Naive thymus-derived CD8-positive, alpha-beta T cell (primary cell): ENCODE measurements around the gene CCDC17. TPM values are rescaled to one million over a fixed set of nuclear protein-coding genes. Genes with fewer than 3 reads are reported as not detected.

ENCODE experiments used
- ATAC-seq, 2 donors: fragments of 150-1000 bp; cut with Tn5 transposase in 1 of 2; sonication (Bioruptor Pico), chemical (Tn5 transposase) in 1 of 2; 1 replicate in 1 of 2; 2 replicates in 1 of 2; pipeline ENCODE4 v1.10.0; 2021; ENCODE audit warnings: mild to moderate bottlenecking in 2 of 2, moderate library complexity in 2 of 2
- POLR2A ChIA-PET: fragments of 350-600 bp; sonication (Branson Sonifier 250); formaldehyde crosslinking; loops from one replicate; lab custom pipeline; 2021; ENCODE audit warnings: antibody characterized with exemption; lab: Charles Lee
- DNase-seq, 10 donors: peaks; one replicate each; pipeline versions ENCODE4 v3.0.0 to v3.0.0-alpha.2; 2020 to 2022
- H3K27ac Mint-ChIP-seq, 10 donors: one replicate each; pipeline ENCODE4 v1.8.0; 2020 to 2022; ENCODE audit warnings: mild to moderate bottlenecking in 10 of 10, mixed read lengths in 10 of 10, moderate library complexity in 4 of 10, inconsistent platforms in 1 of 10
- H3K27me3 Mint-ChIP-seq, 5 donors: one replicate each; pipeline ENCODE4 v1.8.0; 2021 to 2022; ENCODE audit warnings: mixed read lengths in 5 of 5
- H3K36me3 Mint-ChIP-seq, 3 donors: one replicate each; pipeline ENCODE4 v1.8.0; 2020 to 2022; ENCODE audit warnings: mixed read lengths in 3 of 3, mild to moderate bottlenecking in 2 of 3, inconsistent platforms in 1 of 3
- H3K4me1 Mint-ChIP-seq, 4 donors: one replicate each; pipeline ENCODE4 v1.8.0; 2021 to 2022; ENCODE audit warnings: mixed read lengths in 4 of 4
- H3K4me3 Mint-ChIP-seq, 10 donors: one replicate each; pipeline ENCODE4 v1.8.0; 2020 to 2022; ENCODE audit warnings: mild to moderate bottlenecking in 10 of 10, mixed read lengths in 10 of 10, moderate library complexity in 6 of 10, inconsistent platforms in 1 of 10
- H3K9me3 Mint-ChIP-seq, 9 donors: one replicate each; pipeline ENCODE4 v1.8.0; 2020 to 2022; ENCODE audit warnings: mixed read lengths in 9 of 9, mild to moderate bottlenecking in 3 of 9, inconsistent platforms in 1 of 9, moderate library complexity in 1 of 9
- polyA plus RNA-seq, 3 donors: library from polyadenylated mRNA; unstranded; fragments of 300-500 nt; fragmentation: Illumina TruSeq; gene quantifications; one replicate each; pipeline ENCODE4 v1.2.3, GENCODE V29; 2021
- total RNA-seq, 8 experiments: library from RNA in 2 of 8; stranded (reverse) in 2 of 8; gene quantifications; one replicate each; pipeline ENCODE4 v1.2.3 and lab custom pipeline; 2021 to 2026

The CCDC17 gene
- total and polyA plus RNA-seq, 5 experiments from 2014 or later = 0.43 to 9.4 (median 9.2) TPM; not detected in 2

- Mint-ChIP-seq H3K9me3 (no peaks in the 10 kb centered on the region), H3K27ac (peak overlapping the region in 2 of 10 donors; percentile 0 to 19), H3K4me3 (no peak overlapping the region), H3K27me3 (no peaks in the 10 kb centered on the region), H3K36me3 (peaks cover 0 to 73% (median 11%) of the 10 kb centered on the region in 3 donors), H3K4me1 (peaks cover 8 to 36% (median 25%) of the 10 kb centered on the region in 4 donors)
- DNase-seq (no peak), ATAC-seq (no peak)
- POLR2A ChIA-PET = interaction anchor here (0.7 kb wide), 1 partner anchor 10 kb away, joined by 5 read pairs; no protein-coding TSS in a partner anchor
These were observed 29.4 kb downstream of the CCDC17 start for GRCh38 chr1:45594412-45594811.

- POLR2A ChIA-PET = no interaction called here
- DNase-seq = no peak
- peaks cover 8 to 50% (median 36%) of the 10 kb centered on the region in 4 donors for H3K4me1 Mint-ChIP-seq
- no peak for ATAC-seq
- H3K27ac Mint-ChIP-seq = peak overlapping the region in 1 of 10 donors; percentile 22
- H3K9me3 Mint-ChIP-seq = no peaks in the 10 kb centered on the region
- no peak overlapping the region for H3K4me3 Mint-ChIP-seq
- peaks cover 0 to 41% (median 3%) of the 10 kb centered on the region in 3 donors for H3K36me3 Mint-ChIP-seq
- no peaks in the 10 kb centered on the region for H3K27me3 Mint-ChIP-seq
These were observed 34.0 kb downstream of the CCDC17 start for GRCh38 chr1:45589861-45590260.

GRCh38 chr1:45586769-45587168 lies 37.1 kb downstream of the CCDC17 start:
- peak overlapping the region; percentile 90 to 100 (median 96) for H3K27ac Mint-ChIP-seq
- DNase-seq (no peak), ATAC-seq (no peak)
- no peaks in the 10 kb centered on the region for H3K27me3 Mint-ChIP-seq
- peaks cover 15 to 60% (median 46%) of the 10 kb centered on the region in 4 donors for H3K4me1 Mint-ChIP-seq
- no peaks in the 10 kb centered on the region for H3K9me3 Mint-ChIP-seq
- peaks cover 0 to 11% (median 0%) of the 10 kb centered on the region in 3 donors for H3K36me3 Mint-ChIP-seq
- H3K4me3 Mint-ChIP-seq = peak overlapping the region; percentile 79 to 100 (median 98)
- POLR2A ChIA-PET = no interaction called here

GRCh38 chr1:45585496-45586075 lies 38.3 kb downstream of the CCDC17 start:
- POLR2A ChIA-PET = interaction anchor here (2.1 to 3.7 kb wide), 5 partner anchors 35 to 810 kb away, joined by 5 to 34 read pairs (median 15); partner anchors contain the start of genes AKR1A1, GPBP1L1, MUTYH and PRDX1
- DNase-seq (peak in 1 of 10 donors; percentile 8), ATAC-seq (no peak)
- no peaks in the 10 kb centered on the region for H3K27me3 Mint-ChIP-seq
- H3K4me1 Mint-ChIP-seq = peaks cover 15 to 53% (median 43%) of the 10 kb centered on the region in 4 donors
- H3K9me3 Mint-ChIP-seq = no peaks in the 10 kb centered on the region
- peaks cover 0 to 3% (median 0%) of the 10 kb centered on the region in 3 donors for H3K36me3 Mint-ChIP-seq
- peak overlapping the region; percentile 94 to 100 (median 99) for H3K27ac Mint-ChIP-seq
- H3K4me3 Mint-ChIP-seq = peak overlapping the region; percentile 93 to 100 (median 99)

GRCh38 chr1:45585110-45585426 lies 38.8 kb downstream of the CCDC17 start:
- no peak for DNase-seq
- Mint-ChIP-seq H3K27ac (peak overlapping the region; percentile 94 to 100 (median 99)), H3K4me1 (peaks cover 15 to 52% (median 42%) of the 10 kb centered on the region in 4 donors), H3K9me3 (no peaks in the 10 kb centered on the region), H3K27me3 (no peaks in the 10 kb centered on the region), H3K4me3 (peak overlapping the region; percentile 93 to 100 (median 99)), H3K36me3 (peaks cover 0 to 2% (median 0%) of the 10 kb centered on the region in 3 donors)
- no peak for ATAC-seq
- POLR2A ChIA-PET = interaction anchor here (1.4 to 3.7 kb wide), 7 partner anchors 24 to 809 kb away, joined by 4 to 34 read pairs (median 15); partner anchors contain the start of genes AKR1A1, CCDC163, GPBP1L1 and MMACHC

- Mint-ChIP-seq H3K36me3 (peaks cover 0 to 2% (median 0%) of the 10 kb centered on the region in 3 donors), H3K27me3 (no peaks in the 10 kb centered on the region), H3K9me3 (no peaks in the 10 kb centered on the region), H3K4me3 (peak overlapping the region; percentile 93 to 100 (median 99)), H3K27ac (peak overlapping the region; percentile 94 to 100 (median 99)), H3K4me1 (peaks cover 15 to 47% (median 42%) of the 10 kb centered on the region in 4 donors)
- ATAC-seq = peak; percentile 61 to 70
- DNase-seq = peak; percentile 79 to 94 (median 89)
- POLR2A ChIA-PET = interaction anchor here (0.7 to 3.7 kb wide), 15 partner anchors 9 to 852 kb away, joined by 3 to 34 read pairs (median 5); partner anchors contain the start of genes AKR1A1, CCDC163, GPBP1L1 and HECTD3
These were observed 39.3 kb downstream of the CCDC17 start for GRCh38 chr1:45584351-45585109.

- Mint-ChIP-seq H3K4me3 (peak within 1 kb of the TSS; percentile 93 to 100 (median 99)), H3K9me3 (no peaks in the 10 kb centered on the region), H3K4me1 (peaks cover 15 to 41% (median 39%) of the 10 kb centered on the region in 4 donors), H3K27ac (peak within 1 kb of the TSS; percentile 94 to 100 (median 99)), H3K27me3 (no peaks in the 10 kb centered on the region), H3K36me3 (peaks cover 0 to 2% (median 0%) of the 10 kb centered on the region in 3 donors)
- POLR2A ChIA-PET = interaction anchor here (0.7 to 3.7 kb wide), 15 partner anchors 10 to 851 kb away, joined by 3 to 34 read pairs (median 5); partner anchors contain the start of genes AKR1A1, CCDC163, GPBP1L1 and HECTD3
- DNase-seq (peak; percentile 83 to 100 (median 92)), ATAC-seq (peak; percentile 60)
These were observed 40.0 kb downstream of the CCDC17 start, which contains the start of gene NASP for GRCh38 chr1:45583666-45584350. TSS of gene NASP (plus strand) at chr1:45584041. CDS start at chr1:45584147, 106 bp downstream.

GRCh38 chr1:45583264-45583665 lies 40.6 kb downstream of the CCDC17 start:
- peak; percentile 71 to 72 for ATAC-seq
- peak overlapping the region; percentile 93 to 100 (median 99) for H3K4me3 Mint-ChIP-seq
- peak in 9 of 10 donors; percentile 88 to 96 (median 94) for DNase-seq
- peaks cover 0 to 2% (median 0%) of the 10 kb centered on the region in 3 donors for H3K36me3 Mint-ChIP-seq
- H3K27ac Mint-ChIP-seq = peak overlapping the region; percentile 94 to 100 (median 99)
- POLR2A ChIA-PET = interaction anchor here (1.1 to 3.7 kb wide), 8 partner anchors 53 to 572 kb away, joined by 3 to 34 read pairs (median 10); partner anchors contain the start of genes CCDC163, GPBP1L1, HECTD3 and MMACHC
- no peaks in the 10 kb centered on the region for H3K27me3 Mint-ChIP-seq
- H3K9me3 Mint-ChIP-seq = no peaks in the 10 kb centered on the region
- peaks cover 15 to 41% (median 36%) of the 10 kb centered on the region in 4 donors for H3K4me1 Mint-ChIP-seq

GRCh38 chr1:45574105-45574626 lies 49.7 kb downstream of the CCDC17 start:
- Mint-ChIP-seq H3K4me3 (no peak overlapping the region), H3K36me3 (peaks cover 0 to 9% (median 0%) of the 10 kb centered on the region in 3 donors), H3K27ac (no peak overlapping the region), H3K9me3 (no peaks in the 10 kb centered on the region), H3K27me3 (no peaks in the 10 kb centered on the region), H3K4me1 (no peaks in the 10 kb centered on the region)
- POLR2A ChIA-PET = no interaction called here
- DNase-seq (no peak), ATAC-seq (no peak)

GRCh38 chr1:45573231-45573804 lies 50.5 kb downstream of the CCDC17 start:
- DNase-seq (no peak), ATAC-seq (no peak)
- Mint-ChIP-seq H3K27ac (no peak overlapping the region), H3K36me3 (peaks cover 0 to 15% (median 0%) of the 10 kb centered on the region in 3 donors), H3K4me3 (no peak overlapping the region), H3K27me3 (no peaks in the 10 kb centered on the region), H3K9me3 (no peaks in the 10 kb centered on the region), H3K4me1 (no peaks in the 10 kb centered on the region)
- POLR2A ChIA-PET = no interaction called here

GRCh38 chr1:45570631-45571030 lies 53.2 kb downstream of the CCDC17 start:
- POLR2A ChIA-PET = interaction anchor here (5.8 kb wide), 1 partner anchor 49 kb away, joined by 24 read pairs; the partner anchor contains the start of gene PRDX1
- DNase-seq = no peak
- H3K4me3 Mint-ChIP-seq = no peak overlapping the region
- no peaks in the 10 kb centered on the region for H3K4me1 Mint-ChIP-seq
- no peak for ATAC-seq
- peaks cover 0 to 36% (median 3%) of the 10 kb centered on the region in 3 donors for H3K36me3 Mint-ChIP-seq
- H3K27me3 Mint-ChIP-seq = no peaks in the 10 kb centered on the region
- peak overlapping the region in 4 of 10 donors; percentile 56 to 79 (median 63) for H3K27ac Mint-ChIP-seq
- no peaks in the 10 kb centered on the region for H3K9me3 Mint-ChIP-seq
